Measurements from ENCODE around the gene TRIM42. TPM values are rescaled to one million over a fixed set of nuclear protein-coding genes. Genes with fewer than 3 reads are reported as not detected.

TRIM42 gene
- polyA plus RNA-seq (not detected in 3 replicates), polyA minus RNA-seq (not detected in 3 replicates)
- polyA plus RNA-seq (2011; ENCODE audit: low read depth): not detected
- polyA plus RNA-seq (2011; cell fraction: cytosol; rRNA removed): not detected in 2 replicates
- polyA plus RNA-seq (2011; cell fraction: nucleus; rRNA removed): not detected in 2 replicates
- polyA plus RNA-seq (2012; ENCODE audit: low replicate concordance): not detected in 2 replicates
- not detected for polyA minus RNA-seq (2011; cell fraction: cytosol; rRNA and poly(A)+ RNA removed)
- not detected in 2 replicates for polyA minus RNA-seq (2011; cell fraction: nucleus; rRNA and poly(A)+ RNA removed)

DNA sequence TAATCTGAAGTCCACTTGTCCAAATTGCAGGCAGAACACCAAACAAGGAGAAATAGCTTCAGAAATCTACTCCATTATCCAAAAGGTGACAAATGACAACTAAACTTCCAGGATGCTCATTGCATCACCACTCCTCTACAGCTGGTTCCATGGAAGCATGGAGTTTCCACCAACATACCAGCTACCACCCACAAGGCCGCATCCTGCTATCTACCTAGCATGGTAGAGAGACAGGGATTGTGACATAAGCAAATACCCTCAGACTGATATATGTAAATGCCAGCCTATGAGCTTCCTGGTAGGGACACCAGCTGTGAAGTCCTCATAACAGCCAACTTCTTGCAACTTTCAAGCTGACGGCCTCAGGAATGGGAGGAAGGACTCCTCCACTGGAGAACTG lies at the start of gene TRIM42:
Gene TRIM42, plus strand, starts transcription at position 301 of the 400 bp plus-strand sequence. CDS start 166 bp downstream, outside the sequence.
- dilution Hi-C loops (cut with MboI; ENCODE audit: extremely low pct_ligation_motif_present, low sequenced_read_pairs): no loop called here
- H3K4me3 ChIP-seq (ENCODE audit: control insufficient read depth in 2 of 3, extremely low read depth in 1 of 3, insufficient read depth in 2 of 3, low read depth in 1 of 3, low read length in 3 of 3): no peak within 1 kb of the TSS

DNA sequence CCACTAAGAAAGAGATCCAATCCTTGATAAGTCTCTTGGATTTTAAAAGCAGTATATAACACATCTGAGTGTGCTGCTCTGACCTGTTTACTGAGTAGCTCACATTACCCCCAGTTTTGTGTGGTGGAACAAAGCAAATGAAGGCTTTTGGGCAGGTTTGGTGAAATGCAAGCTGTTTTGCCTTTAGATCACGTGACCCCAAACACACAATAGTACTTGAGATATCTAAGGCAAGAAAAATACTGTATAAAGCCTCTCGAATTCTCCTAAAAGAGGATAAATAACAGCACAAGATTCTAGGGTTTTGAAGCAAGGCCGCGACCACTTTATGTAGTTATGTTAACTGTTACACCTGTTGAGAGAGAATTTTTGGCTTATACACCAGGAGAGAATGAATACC lies 49.3 kb upstream of the TRIM42 start:
- Histone ChIP-seq H3K4me1 (ENCODE audit: control insufficient read depth, extremely low read depth, insufficient read depth, low read length) (peaks cover 35% of the 10 kb centered on the region), H3K9me1 (ENCODE audit: control insufficient read depth, extremely low read depth, insufficient read depth, low read length) (no peaks in the 10 kb centered on the region), H3K4me2 (ENCODE audit: control insufficient read depth, extremely low read depth, insufficient read depth, low read depth, low read length) (no peak overlapping the region), H3K4me3 (ENCODE audit: control insufficient read depth in 2 of 3, extremely low read depth in 1 of 3, insufficient read depth in 2 of 3, low read depth in 1 of 3, low read length in 3 of 3) (no peak overlapping the region), H3K79me2 (ENCODE audit: control insufficient read depth, insufficient read depth, low read length) (no peaks in the 10 kb centered on the region), H3K36me3 (ENCODE audit: control insufficient read depth in 2 of 2, extremely low read depth in 1 of 2, insufficient read depth in 2 of 2, low read length in 2 of 2) (no peaks in the 10 kb centered on the region), H3K9ac (ENCODE audit: control insufficient read depth, extremely low read depth, insufficient read depth, low read length) (no peak overlapping the region), H2AFZ (ENCODE audit: control insufficient read depth, low read length) (no peak overlapping the region), H3K27ac (ENCODE audit: control insufficient read depth, insufficient read depth, low read length) (no peak overlapping the region), H3K27me3 (ENCODE audit: control insufficient read depth, extremely low read depth, insufficient read depth, low read length) (no peaks in the 10 kb centered on the region), H4K20me1 (ENCODE audit: control insufficient read depth, extremely low read depth, insufficient read depth, low read length) (no peaks in the 10 kb centered on the region), H3K9me3 (ENCODE audit: control insufficient read depth, low read depth, low read length) (no peaks in the 10 kb centered on the region)
- FAIRE-seq (peak; percentile 66), DNase-seq (ENCODE audit: low read depth, low spot score) (no peak)
- dilution Hi-C loops (cut with MboI; ENCODE audit: extremely low pct_ligation_motif_present, low sequenced_read_pairs): no loop called here
- no peak for TF ChIP-seq EZH2 (IDR thresholded peaks at IDR 0.05; ENCODE audit: low read length)
- TF ChIP-seq, protein P1, sequence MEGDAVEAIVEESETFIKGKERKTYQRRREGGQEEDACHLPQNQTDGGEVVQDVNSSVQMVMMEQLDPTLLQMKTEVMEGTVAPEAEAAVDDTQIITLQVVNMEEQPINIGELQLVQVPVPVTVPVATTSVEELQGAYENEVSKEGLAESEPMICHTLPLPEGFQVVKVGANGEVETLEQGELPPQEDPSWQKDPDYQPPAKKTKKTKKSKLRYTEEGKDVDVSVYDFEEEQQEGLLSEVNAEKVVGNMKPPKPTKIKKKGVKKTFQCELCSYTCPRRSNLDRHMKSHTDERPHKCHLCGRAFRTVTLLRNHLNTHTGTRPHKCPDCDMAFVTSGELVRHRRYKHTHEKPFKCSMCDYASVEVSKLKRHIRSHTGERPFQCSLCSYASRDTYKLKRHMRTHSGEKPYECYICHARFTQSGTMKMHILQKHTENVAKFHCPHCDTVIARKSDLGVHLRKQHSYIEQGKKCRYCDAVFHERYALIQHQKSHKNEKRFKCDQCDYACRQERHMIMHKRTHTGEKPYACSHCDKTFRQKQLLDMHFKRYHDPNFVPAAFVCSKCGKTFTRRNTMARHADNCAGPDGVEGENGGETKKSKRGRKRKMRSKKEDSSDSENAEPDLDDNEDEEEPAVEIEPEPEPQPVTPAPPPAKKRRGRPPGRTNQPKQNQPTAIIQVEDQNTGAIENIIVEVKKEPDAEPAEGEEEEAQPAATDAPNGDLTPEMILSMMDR (optimal IDR thresholded peaks at IDR 0.05 in 1 of 3, IDR thresholded peaks at IDR 0.05 in 1 of 3, conservative IDR thresholded peaks at IDR 0.05 in 1 of 3; ENCODE audit: extremely low read depth in 1 of 3, insufficient read depth in 2 of 3, low read length in 3 of 3): no peak

More for the DNA sequence above, at the start of gene TRIM42:
- no peaks in the 10 kb centered on the region for H3K9me3 ChIP-seq (ENCODE audit: control insufficient read depth, low read depth, low read length)
- no peaks in the 10 kb centered on the region for H3K79me2 ChIP-seq (ENCODE audit: control insufficient read depth, insufficient read depth, low read length)
- TF ChIP-seq, protein P1 (optimal IDR thresholded peaks at IDR 0.05 in 1 of 3, IDR thresholded peaks at IDR 0.05 in 1 of 3, conservative IDR thresholded peaks at IDR 0.05 in 1 of 3; ENCODE audit: extremely low read depth in 1 of 3, insufficient read depth in 2 of 3, low read length in 3 of 3): no peak
- H3K36me3 ChIP-seq (ENCODE audit: control insufficient read depth in 2 of 2, extremely low read depth in 1 of 2, insufficient read depth in 2 of 2, low read length in 2 of 2): no peaks in the 10 kb centered on the region
- H2AFZ ChIP-seq (ENCODE audit: control insufficient read depth, low read length): no peak within 1 kb of the TSS
- no peaks in the 10 kb centered on the region for H3K27me3 ChIP-seq (ENCODE audit: control insufficient read depth, extremely low read depth, insufficient read depth, low read length)
- H3K4me2 ChIP-seq (ENCODE audit: control insufficient read depth, extremely low read depth, insufficient read depth, low read depth, low read length): no peak within 1 kb of the TSS
- no peak within 1 kb of the TSS for H3K9ac ChIP-seq (ENCODE audit: control insufficient read depth, extremely low read depth, insufficient read depth, low read length)
- no peak for DNase-seq (ENCODE audit: low read depth, low spot score)
- H4K20me1 ChIP-seq (ENCODE audit: control insufficient read depth, extremely low read depth, insufficient read depth, low read length): no peaks in the 10 kb centered on the region
- FAIRE-seq: no peak
- no peaks in the 10 kb centered on the region for H3K4me1 ChIP-seq (ENCODE audit: control insufficient read depth, extremely low read depth, insufficient read depth, low read length)
- H3K27ac ChIP-seq (ENCODE audit: control insufficient read depth, insufficient read depth, low read length): no peak within 1 kb of the TSS
- H3K9me1 ChIP-seq (ENCODE audit: control insufficient read depth, extremely low read depth, insufficient read depth, low read length): no peaks in the 10 kb centered on the region
